ENCODE data around the gene KLHL9.

The KLHL9 gene

GRCh38 chr9:21326526-21327139, 8.6 kb downstream of the KLHL9 start:
- H3K4me3 ChIP-seq (replicated peaks; ENCODE audit: insufficient read depth, low read length) = no peak overlapping the region
- no peak overlapping the region for H3K27ac ChIP-seq (replicated peaks)
- DNase-seq (ENCODE audit: low read depth in 1 of 2, low spot score in 1 of 2) = no peak
- H3K27me3 ChIP-seq (ENCODE audit: insufficient read depth, poor library complexity, severe bottlenecking) = no peaks in the 10 kb centered on the region
- no peak for TF ChIP-seq GABPA (IDR thresholded peaks at IDR 0.05; ENCODE audit: low read depth)
- no peak for TF ChIP-seq REST (IDR thresholded peaks at IDR 0.05; ENCODE audit: insufficient replicate concordance, low read depth)

- no peak for TF ChIP-seq GABPA (IDR thresholded peaks at IDR 0.05; ENCODE audit: low read depth)
- no peak for TF ChIP-seq REST (IDR thresholded peaks at IDR 0.05; ENCODE audit: insufficient replicate concordance, low read depth)
- TF ChIP-seq SPI1 (IDR thresholded peaks at IDR 0.05; ENCODE audit: borderline replicate concordance, low read depth) = no peak
- TF ChIP-seq CTCF (IDR thresholded peaks at IDR 0.05; ENCODE audit: insufficient read depth, low read length) = no peak
- TF ChIP-seq POLR2AphosphoS5 (IDR thresholded peaks at IDR 0.05; ENCODE audit: low read depth) = no peak
- peak in 1 of 2 experiments; percentile 11 for DNase-seq (ENCODE audit: low read depth in 1 of 2, low spot score in 1 of 2)
- Histone ChIP-seq H3K4me3 (replicated peaks; ENCODE audit: insufficient read depth, low read length) (no peak overlapping the region), H3K27ac (replicated peaks) (no peak overlapping the region), H3K27me3 (ENCODE audit: insufficient read depth, poor library complexity, severe bottlenecking) (no peaks in the 10 kb centered on the region)
These were observed 11.2 kb downstream of the KLHL9 start for GRCh38 chr9:21324047-21324446.

- TF ChIP-seq CTCF (IDR thresholded peaks at IDR 0.05; ENCODE audit: insufficient read depth, low read length) (no peak), GABPA (IDR thresholded peaks at IDR 0.05; ENCODE audit: low read depth) (no peak), SPI1 (IDR thresholded peaks at IDR 0.05; ENCODE audit: borderline replicate concordance, low read depth) (no peak), REST (IDR thresholded peaks at IDR 0.05; ENCODE audit: insufficient replicate concordance, low read depth) (no peak), POLR2AphosphoS5 (IDR thresholded peaks at IDR 0.05; ENCODE audit: low read depth) (no peak)
- Histone ChIP-seq H3K27ac (replicated peaks) (no peak overlapping the region), H3K4me3 (replicated peaks; ENCODE audit: insufficient read depth, low read length) (no peak overlapping the region), H3K27me3 (ENCODE audit: insufficient read depth, poor library complexity, severe bottlenecking) (no peaks in the 10 kb centered on the region)
- peak in 1 of 2 experiments; percentile 43 for DNase-seq (ENCODE audit: low read depth in 1 of 2, low spot score in 1 of 2)
These were observed 12.2 kb downstream of the KLHL9 start for GRCh38 chr9:21322911-21323461.

All from HL-60 (cell line).